KMS-11 (cell line): Measurements from ENCODE around the gene FAF1.

Source experiments
- H2AFZ ChIP-seq: fragments of 200-600 bp; sonication (generic); 2 replicates; pipeline ENCODE4 v1.6.1; 2016; ENCODE audit warnings: antibody characterized with exemption, mixed run types, low read depth
- H3K27ac ChIP-seq: fragments of 200-600 bp; sonication (generic); 2 replicates; pipeline ENCODE4 v1.6.1; 2016; ENCODE audit warnings: mild to moderate bottlenecking, mixed run types
- H3K27me3 ChIP-seq: fragments of 200-600 bp; sonication (generic); 2 replicates; pipeline ENCODE4 v1.6.1; 2017; ENCODE audit warnings: mild to moderate bottlenecking, low read depth, mixed run types, moderate library complexity; ENCODE audit not compliant: insufficient read depth
- H3K36me3 ChIP-seq: fragments of 200-600 bp; sonication (generic); 2 replicates; pipeline ENCODE4 v1.6.1; 2017; ENCODE audit warnings: mild to moderate bottlenecking, mixed run types; ENCODE audit not compliant: insufficient read depth
- H3K4me1 ChIP-seq: fragments of 200-600 bp; sonication (generic); 2 replicates; pipeline ENCODE4 v1.6.1; 2016; ENCODE audit warnings: mild to moderate bottlenecking, low read depth, mixed run types; ENCODE audit not compliant: poor library complexity, severe bottlenecking
- H3K4me2 ChIP-seq: fragments of 200-600 bp; sonication (generic); 2 replicates; pipeline ENCODE4 v1.7.0; 2016; ENCODE audit warnings: mild to moderate bottlenecking, mixed run types
- H3K4me3 ChIP-seq: fragments of 200-600 bp; sonication (generic); IDR thresholded peaks from 2 replicates; pipeline ENCODE4 v1.6.1; 2017; ENCODE audit warnings: low read depth, low read length, mixed read lengths; ENCODE audit not compliant: insufficient read depth
- H3K79me2 ChIP-seq: fragments of 200-600 bp; sonication (generic); 2 replicates; pipeline ENCODE4 v1.6.1; 2016; ENCODE audit warnings: low read depth, mixed run types; ENCODE audit not compliant: insufficient read depth
- H3K9ac ChIP-seq: fragments of 200-600 bp; sonication (generic); 2 replicates; pipeline ENCODE4 v1.6.1; 2016; ENCODE audit warnings: mild to moderate bottlenecking, mixed run types
- H4K20me1 ChIP-seq: fragments of 200-600 bp; sonication (generic); 2 replicates; pipeline ENCODE4 v1.6.1; 2016; ENCODE audit warnings: mild to moderate bottlenecking, mixed run types; ENCODE audit not compliant: insufficient read depth
- CTCF ChIP-seq: fragments of 200-600 bp; sonication (generic); conservative IDR thresholded peaks from 2 replicates; pipeline ENCODE4 v1.6.1; 2017; ENCODE audit warnings: low read depth, mild to moderate bottlenecking, antibody characterized with exemption, low read length, moderate library complexity, mixed read lengths

The FAF1 gene

GRCh38 chr1:50993645-50994044, 33.6 kb upstream of the FAF1 start:
- H2AFZ ChIP-seq, result no peak overlapping the region
- H4K20me1 ChIP-seq, result no peaks in the 10 kb centered on the region
- H3K4me1 ChIP-seq, result no peaks in the 10 kb centered on the region
- no peak overlapping the region for H3K4me2 ChIP-seq
- no peaks in the 10 kb centered on the region for H3K36me3 ChIP-seq
- H3K27ac ChIP-seq, result no peak overlapping the region
- H3K9ac ChIP-seq, result no peak overlapping the region
- no peaks in the 10 kb centered on the region; the same call in 1 of the 2 replicates for H3K79me2 ChIP-seq
- H3K27me3 ChIP-seq, result no peaks in the 10 kb centered on the region
- TF ChIP-seq CTCF, result no peak
- H3K4me3 ChIP-seq, result no peak overlapping the region

GRCh38 chr1:50992532-50993318, 32.7 kb upstream of the FAF1 start:
- Histone ChIP-seq H3K4me2 (no peak overlapping the region), H3K27me3 (no peaks in the 10 kb centered on the region), H2AFZ (no peak overlapping the region), H3K9ac (no peak overlapping the region), H3K4me1 (no peaks in the 10 kb centered on the region), H3K27ac (no peak overlapping the region), H3K79me2 (peaks cover 2% of the 10 kb centered on the region; the same call in 1 of the 2 replicates), H3K36me3 (no peaks in the 10 kb centered on the region), H3K4me3 (no peak overlapping the region), H4K20me1 (no peaks in the 10 kb centered on the region)
- no peak for TF ChIP-seq CTCF

GRCh38 chr1:50989694-50990093, 29.6 kb upstream of the FAF1 start:
- peaks cover 27% of the 10 kb centered on the region; the same call in 1 of the 2 replicates for H3K79me2 ChIP-seq
- H3K27ac ChIP-seq, result no peak overlapping the region

GRCh38 chr1:50986653-50987052, 26.6 kb upstream of the FAF1 start:
- no peak overlapping the region for H3K27ac ChIP-seq
- no peak overlapping the region for H3K4me2 ChIP-seq
- no peak overlapping the region for H3K4me3 ChIP-seq
- H3K79me2 ChIP-seq, result peaks cover 58% of the 10 kb centered on the region
- no peaks in the 10 kb centered on the region for H3K36me3 ChIP-seq
- no peak overlapping the region for H2AFZ ChIP-seq
- no peaks in the 10 kb centered on the region for H4K20me1 ChIP-seq
- no peak overlapping the region for H3K9ac ChIP-seq
- H3K27me3 ChIP-seq, result no peaks in the 10 kb centered on the region
- peaks cover 8% of the 10 kb centered on the region for H3K4me1 ChIP-seq
- TF ChIP-seq CTCF, result no peak

More at GRCh38 chr1:50989694-50990093, 29.6 kb upstream of the FAF1 start:
- peaks cover 8% of the 10 kb centered on the region for H3K4me1 ChIP-seq
- no peak overlapping the region for H3K4me2 ChIP-seq
- no peak for TF ChIP-seq CTCF
- H3K4me3 ChIP-seq, result no peak overlapping the region
- H3K9ac ChIP-seq, result no peak overlapping the region
- no peaks in the 10 kb centered on the region for H4K20me1 ChIP-seq
- no peaks in the 10 kb centered on the region for H3K36me3 ChIP-seq
- H3K27me3 ChIP-seq, result no peaks in the 10 kb centered on the region
- H2AFZ ChIP-seq, result no peak overlapping the region
